GM12874 (cell line): Measurements from ENCODE around the gene B4GALT1.

Experiments used
- TF ChIP-seq, protein P1 (sequence below): IDR thresholded peaks from 2 replicates; pipeline ENCODE4 v1.5.1; 2011; ENCODE audit warnings: low read depth, mild to moderate bottlenecking, control low read depth, low read length, moderate library complexity; ENCODE audit not compliant: insufficient read depth

Gene B4GALT1

DNA sequence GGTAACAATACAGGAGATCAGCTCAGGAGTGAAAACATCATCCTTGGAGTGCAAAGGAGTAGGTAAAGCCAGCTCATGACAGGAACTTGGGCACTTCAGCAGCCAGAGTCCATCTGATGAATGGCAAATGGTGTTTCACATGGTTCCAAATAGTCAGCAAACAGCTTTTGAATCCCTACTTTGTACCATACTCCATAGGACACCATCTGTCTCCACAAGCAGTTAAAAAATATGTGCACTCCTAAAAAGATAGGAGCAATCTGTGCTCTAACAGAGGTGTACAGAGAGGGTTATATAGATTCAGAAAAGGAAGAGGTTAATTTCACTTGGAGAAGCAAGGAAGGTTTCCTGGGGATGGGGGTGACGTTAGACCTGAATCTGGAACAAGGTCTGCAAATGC, 21.6 kb upstream of the B4GALT1 start:
- TF ChIP-seq, protein P1, sequence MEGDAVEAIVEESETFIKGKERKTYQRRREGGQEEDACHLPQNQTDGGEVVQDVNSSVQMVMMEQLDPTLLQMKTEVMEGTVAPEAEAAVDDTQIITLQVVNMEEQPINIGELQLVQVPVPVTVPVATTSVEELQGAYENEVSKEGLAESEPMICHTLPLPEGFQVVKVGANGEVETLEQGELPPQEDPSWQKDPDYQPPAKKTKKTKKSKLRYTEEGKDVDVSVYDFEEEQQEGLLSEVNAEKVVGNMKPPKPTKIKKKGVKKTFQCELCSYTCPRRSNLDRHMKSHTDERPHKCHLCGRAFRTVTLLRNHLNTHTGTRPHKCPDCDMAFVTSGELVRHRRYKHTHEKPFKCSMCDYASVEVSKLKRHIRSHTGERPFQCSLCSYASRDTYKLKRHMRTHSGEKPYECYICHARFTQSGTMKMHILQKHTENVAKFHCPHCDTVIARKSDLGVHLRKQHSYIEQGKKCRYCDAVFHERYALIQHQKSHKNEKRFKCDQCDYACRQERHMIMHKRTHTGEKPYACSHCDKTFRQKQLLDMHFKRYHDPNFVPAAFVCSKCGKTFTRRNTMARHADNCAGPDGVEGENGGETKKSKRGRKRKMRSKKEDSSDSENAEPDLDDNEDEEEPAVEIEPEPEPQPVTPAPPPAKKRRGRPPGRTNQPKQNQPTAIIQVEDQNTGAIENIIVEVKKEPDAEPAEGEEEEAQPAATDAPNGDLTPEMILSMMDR = no peak

DNA sequence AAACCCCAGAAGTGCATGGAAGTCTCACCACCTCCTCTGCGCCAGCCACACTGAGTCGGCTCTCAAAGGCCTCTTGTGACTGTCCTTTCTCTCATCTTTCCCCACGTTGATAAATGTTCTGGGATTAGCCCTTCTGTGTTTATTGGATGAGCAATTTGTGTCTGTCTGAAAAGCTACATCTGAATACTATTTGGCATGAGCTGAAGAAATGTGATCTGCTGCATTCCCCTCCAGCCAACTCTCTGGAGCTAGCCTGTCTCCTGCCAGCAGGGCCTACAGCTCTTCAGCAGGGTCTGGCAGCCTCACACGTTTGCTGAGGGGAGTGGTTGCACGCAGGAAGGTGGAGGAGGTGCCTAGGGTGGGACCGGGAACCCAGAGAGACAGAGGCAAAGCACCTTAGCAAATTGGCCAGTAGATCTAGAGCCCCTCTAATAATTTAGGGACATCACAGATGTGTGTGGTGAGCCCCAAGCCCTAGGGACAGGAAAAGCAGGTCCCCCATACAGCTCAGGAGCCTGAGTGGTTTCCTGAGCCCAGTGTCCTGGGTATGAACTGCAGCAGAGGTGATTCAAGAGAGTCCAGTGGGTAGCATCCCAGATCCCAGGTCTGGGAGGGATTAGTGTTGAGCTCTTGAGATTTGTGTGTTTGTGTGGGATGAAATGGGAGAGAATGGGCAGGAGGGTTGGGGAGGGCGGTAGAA, 20.5 kb upstream of the B4GALT1 start:
- TF ChIP-seq, protein P1 = no peak

DNA sequence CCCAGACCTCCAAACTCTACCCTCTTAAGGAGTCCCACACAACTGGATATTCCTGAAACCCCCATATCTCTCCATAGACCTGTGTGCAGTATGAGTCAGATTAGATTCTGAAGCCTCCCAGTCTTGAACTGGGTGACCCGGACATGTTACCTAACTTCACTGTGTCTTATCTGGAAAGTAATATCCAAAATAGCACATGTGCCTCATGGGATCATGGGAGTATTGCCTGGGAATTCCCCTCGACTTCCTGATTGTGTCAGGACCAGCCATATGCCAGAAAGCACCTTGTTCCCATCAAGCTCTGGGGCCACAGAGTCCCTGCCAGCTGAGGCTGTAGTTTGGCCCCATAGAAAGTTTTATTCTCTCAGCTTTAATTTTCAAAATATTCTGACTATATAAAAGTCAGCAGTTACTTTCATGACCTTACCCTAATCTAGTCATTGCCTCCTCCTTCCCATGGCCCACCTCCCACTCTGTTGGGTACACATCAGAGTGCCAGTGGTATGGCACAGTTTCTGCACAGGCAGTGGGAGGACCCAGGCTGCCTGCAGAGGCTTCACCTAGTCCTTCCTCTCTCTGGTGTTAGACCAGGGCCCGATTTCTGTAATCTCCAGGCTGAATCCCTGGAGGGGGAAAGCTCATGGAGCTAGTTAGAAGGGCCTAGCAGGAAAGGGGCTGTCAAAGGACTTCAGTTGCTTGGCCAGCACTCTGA, 19.5 kb upstream of the B4GALT1 start:
- TF ChIP-seq, protein P1 = no peak

DNA sequence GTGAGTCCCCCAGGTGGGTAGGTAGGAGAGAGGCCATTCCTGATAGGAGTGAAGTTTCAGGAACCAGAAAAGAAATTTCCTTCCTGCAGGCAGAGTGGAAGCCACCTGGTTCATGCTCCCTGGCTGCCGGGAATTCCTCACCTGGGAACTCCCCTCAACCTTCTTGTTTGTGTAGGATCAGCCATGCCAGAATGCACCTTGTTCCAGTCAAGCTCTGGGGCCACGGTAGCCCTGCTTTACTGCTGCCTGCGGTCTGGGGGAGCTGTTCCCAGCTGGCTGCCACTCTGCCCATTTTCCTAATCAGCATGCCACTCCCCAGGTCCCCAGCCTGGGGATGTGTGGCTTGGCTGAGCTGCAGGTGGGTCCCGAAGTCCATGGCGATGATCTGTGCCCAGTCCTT, 18.7 kb upstream of the B4GALT1 start:
- TF ChIP-seq, protein P1 = no peak

DNA sequence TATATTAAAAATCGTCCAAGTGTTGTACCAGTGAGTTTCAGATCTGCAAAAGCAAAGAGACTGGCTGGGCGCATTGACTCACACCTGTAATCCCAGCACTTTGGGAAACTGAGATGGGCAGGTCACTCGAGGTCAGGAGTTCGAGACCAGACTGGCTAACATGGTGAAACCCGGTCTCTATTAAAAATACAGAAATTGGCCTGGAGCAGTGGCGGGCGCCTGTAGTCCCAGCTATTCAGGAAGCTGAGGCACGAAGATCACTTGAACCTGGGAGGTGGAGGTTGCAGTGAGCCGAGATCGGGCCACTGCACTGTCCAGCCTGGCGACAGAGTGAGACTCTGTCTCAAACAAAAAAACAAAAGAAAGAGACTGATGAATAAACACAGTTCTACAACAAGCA, 18.3 kb upstream of the B4GALT1 start:
- TF ChIP-seq, protein P1 = no peak

DNA sequence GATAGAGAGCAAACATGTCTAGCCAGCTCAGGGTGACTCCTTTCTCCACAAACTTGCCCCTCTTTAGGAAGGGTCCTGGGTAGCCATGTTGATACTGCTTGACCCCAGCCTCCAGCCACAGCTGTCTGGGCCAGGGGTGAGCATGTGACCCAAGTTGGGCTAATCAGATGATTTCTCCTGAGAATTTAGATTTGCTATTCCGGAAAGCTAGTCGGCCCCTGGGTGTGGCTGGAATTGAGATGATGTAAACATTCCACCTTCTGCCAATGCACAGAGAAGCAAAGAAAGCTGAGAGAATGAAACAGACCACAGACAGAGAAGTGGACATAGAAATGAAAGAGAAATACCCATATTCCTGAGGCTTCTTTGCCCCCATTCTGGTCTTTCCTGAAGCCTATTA, 17.8 kb upstream of the B4GALT1 start:
- TF ChIP-seq, protein P1 = no peak

DNA sequence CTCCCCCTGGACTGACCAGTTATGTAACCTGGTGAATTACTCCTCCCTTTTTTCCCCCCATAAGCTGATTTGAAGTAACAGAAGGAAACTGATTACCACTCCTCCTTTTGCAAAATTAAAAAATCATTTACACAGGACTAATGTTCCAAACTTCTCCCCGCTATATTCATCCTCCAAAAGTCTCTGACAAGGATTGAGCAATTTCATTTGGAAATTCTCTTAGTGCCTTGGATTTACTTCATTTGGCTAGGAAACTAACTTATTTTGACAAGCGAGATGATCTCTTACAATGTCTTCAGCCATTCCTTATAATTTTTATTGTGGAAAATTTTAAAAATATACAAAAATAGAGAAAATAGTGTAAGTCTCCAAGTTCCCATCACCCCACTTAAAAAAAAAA, 15.4 kb upstream of the B4GALT1 start:
- TF ChIP-seq, protein P1 = no peak
